HepG2 (cell line): ENCODE data around the gene PIGV. TPM values are rescaled to one million over a fixed set of nuclear protein-coding genes. Genes with fewer than 3 reads are reported as not detected.

Experiments used
- CENPX ChIP-seq: sonication (generic); formaldehyde crosslinking; IDR thresholded peaks from 2 replicates; pipeline ENCODE4 v1.9.0; 2021; ENCODE audit warnings: mild to moderate bottlenecking, missing genetic modification reagents, moderate library complexity
- CHCHD3 ChIP-seq: sonication (generic); formaldehyde crosslinking; IDR thresholded peaks from 2 replicates; pipeline ENCODE4 v1.8.0; 2022; ENCODE audit warnings: mild to moderate bottlenecking, missing genetic modification reagents, moderate library complexity
- DR1 ChIP-seq: sonication (generic); formaldehyde crosslinking; IDR thresholded peaks from 2 replicates; pipeline ENCODE4 v1.8.0; 2021; ENCODE audit warnings: mild to moderate bottlenecking, missing genetic modification reagents, inconsistent platforms
- GABPA ChIP-seq, 2 experiments: IDR thresholded peaks; 2 replicates each; pipeline ENCODE4 v1.6.1; 2011 to 2016; ENCODE audit warnings: low read depth in 2 of 2, low read length in 1 of 2, missing biosample characterization in 1 of 2, missing genetic modification characterization in 1 of 2
- GATA4 ChIP-seq: sonication (generic); IDR thresholded peaks from 2 replicates; pipeline ENCODE4 v1.6.1; 2016; ENCODE audit warnings: antibody characterized with exemption, low read depth, borderline replicate concordance
- HES4 ChIP-seq: sonication (generic); formaldehyde crosslinking; IDR thresholded peaks from 2 replicates; pipeline ENCODE4 v1.9.0; 2021; ENCODE audit warnings: mild to moderate bottlenecking, missing genetic modification reagents, borderline replicate concordance
- JUN ChIP-seq: sonication (generic); formaldehyde crosslinking; IDR thresholded peaks from 2 replicates; pipeline ENCODE4 v1.4.0; 2020; ENCODE audit warnings: mild to moderate bottlenecking, missing genetic modification reagents
- KDM2A ChIP-seq: sonication (generic); formaldehyde crosslinking; IDR thresholded peaks from 2 replicates; pipeline ENCODE4 v1.4.0; 2020; ENCODE audit warnings: low read depth, missing genetic modification reagents, borderline replicate concordance
- MXI1 ChIP-seq: IDR thresholded peaks from 3 replicates; pipeline ENCODE4 v1.6.1; 2012; ENCODE audit warnings: low read depth, low read length, inconsistent platforms, borderline replicate concordance
- RAD21 ChIP-seq: fragments of 450-650 bp; formaldehyde crosslinking; IDR thresholded peaks from 2 replicates; pipeline ENCODE4 v1.5.0; 2020; ENCODE audit warnings: mild to moderate bottlenecking
- SMARCC2 ChIP-seq: fragments of 450-650 bp; IDR thresholded peaks from 2 replicates; pipeline ENCODE4 v1.6.1; 2017; ENCODE audit warnings: antibody characterized with exemption, mild to moderate bottlenecking
- SMYD3 ChIP-seq: sonication (generic); formaldehyde crosslinking; IDR thresholded peaks from 2 replicates; pipeline ENCODE4 v1.8.1; 2023; ENCODE audit warnings: mild to moderate bottlenecking, missing genetic modification reagents
- ZBTB25 ChIP-seq: IDR thresholded peaks from 2 replicates; pipeline ENCODE4 v1.6.1; 2018; ENCODE audit warnings: missing genetic modification reagents
- ZMYM3 ChIP-seq: sonication (generic); formaldehyde crosslinking; IDR thresholded peaks from 2 replicates; pipeline ENCODE4 v1.5.1; 2020; ENCODE audit warnings: mild to moderate bottlenecking, missing genetic modification reagents
- ZNF12 ChIP-seq: sonication (generic); formaldehyde crosslinking; IDR thresholded peaks from 2 replicates; pipeline ENCODE4 v1.5.0; 2020; ENCODE audit warnings: missing genetic modification reagents
- ZNF121 ChIP-seq: sonication (generic); formaldehyde crosslinking; IDR thresholded peaks from 2 replicates; pipeline ENCODE4 v1.5.0; 2020; ENCODE audit warnings: mild to moderate bottlenecking, missing genetic modification reagents
- ZNF407 ChIP-seq: sonication (generic); formaldehyde crosslinking; IDR thresholded peaks from one replicate; pipeline ENCODE4 v1.5.1; 2020; ENCODE audit warnings: mild to moderate bottlenecking, missing genetic modification reagents; ENCODE audit errors: not compliant biosample characterization
- ZNF414 ChIP-seq: sonication (generic); formaldehyde crosslinking; IDR thresholded peaks from 2 replicates; pipeline ENCODE4 v1.5.0; 2020; ENCODE audit warnings: missing genetic modification reagents
- polyA plus RNA-seq, 8 experiments: library from polyadenylated mRNA; depleted of rRNA in 3 of 8; stranded (reverse) in 7 of 8; unstranded in 1 of 8; fragments of >200 nt; fragmentation: Illumina TruSeq in 4 of 8; extraction: Trizol in 4 of 8; gene quantifications; 2 replicates each; pipeline versions ENCODE4 v1.2.1 to v1.2.3, GENCODE V29; 2011 to 2016; ENCODE audit warnings: low read depth in 4 of 8, missing spikeins in 1 of 8, mixed read lengths in 1 of 8; ENCODE audit not compliant: insufficient read depth in 1 of 8
- total RNA-seq, 5 experiments: library from RNA; depleted of rRNA; stranded (reverse); fragments of >200 nt; fragmentation: Illumina TruSeq; extraction: Trizol; gene quantifications; 2 replicates each; pipeline ENCODE4 v1.2.3, GENCODE V29; 2016; ENCODE audit warnings: low read depth in 1 of 5

The PIGV gene
- total and polyA plus RNA-seq, 2 of the 13 experiments (the other 11 are each of a cell fraction or from before 2014, with no cell fraction given) = 13.5 to 22.7 TPM

- TF ChIP-seq ZMYM3 (CRISPR knock-in tag) = peak; percentile 39; the same call in 1 of the 2 replicates
- TF ChIP-seq KDM2A (CRISPR knock-in tag) = no peak
- no peak for TF ChIP-seq CENPX (CRISPR knock-in tag)
- no peak for TF ChIP-seq HES4
- no peak for TF ChIP-seq GABPA (IDR thresholded peaks at IDR 0.05; ENCODE audit: low read depth, low read length)
- no peak for TF ChIP-seq GABPA (CRISPR knock-in tag; IDR thresholded peaks at IDR 0.05; ENCODE audit: low read depth)
- TF ChIP-seq ZNF12 (CRISPR knock-in tag) = no peak
- no peak for TF ChIP-seq JUN (CRISPR knock-in tag)
- no peak for TF ChIP-seq GATA4
- no peak for TF ChIP-seq RAD21 (CRISPR knock-in tag)
- TF ChIP-seq ZNF121 = peak; percentile 94
- TF ChIP-seq SMYD3 (CRISPR knock-in tag) = no peak
- no peak for TF ChIP-seq ZNF414
- TF ChIP-seq CHCHD3 (CRISPR knock-in tag) = no peak
- no peak for TF ChIP-seq MXI1
- TF ChIP-seq ZNF407 = no peak
- 0 out of 2 replicates have a peak, but pooled peaks have one; percentile 32 for TF ChIP-seq ZBTB25 (CRISPR knock-in tag)
- no peak for TF ChIP-seq SMARCC2
- no peak for TF ChIP-seq DR1 (CRISPR knock-in tag)
Observed at GRCh38 chr1:26820784-26821269, 33.1 kb downstream of the PIGV start (continued).
